Colonic mucosa (tissue), 4 donors: Measurements from ENCODE around the gene ATF5. TPM values are rescaled to one million over a fixed set of nuclear protein-coding genes. Genes with fewer than 3 reads are reported as not detected.

ENCODE experiments used
- DNase-seq: peaks from one replicate; pipeline ENCODE4 v3.0.0-alpha.2; 2020
- H3K27ac ChIP-seq: fragments of 200-600 bp; one replicate; pipeline ENCODE4 v1.8.0; 2021
- H3K27me3 ChIP-seq: fragments of 200-600 bp; one replicate; pipeline ENCODE4 v1.8.0; 2021
- H3K36me3 ChIP-seq: fragments of 200-600 bp; one replicate; pipeline ENCODE4 v1.8.0; 2021
- H3K4me1 ChIP-seq: fragments of 200-600 bp; one replicate; pipeline ENCODE4 v1.8.0; 2021; ENCODE audit warnings: mild to moderate bottlenecking
- H3K4me3 ChIP-seq: fragments of 200-600 bp; one replicate; pipeline ENCODE4 v1.8.0; 2021
- H3K9ac ChIP-seq, 2 donors: one replicate each; pipeline ENCODE4 v1.7.0; 2013; ENCODE audit warnings: control low read depth in 2 of 2, low read depth in 2 of 2, low read length in 2 of 2
- H3K9me3 ChIP-seq: fragments of 200-600 bp; one replicate; pipeline ENCODE4 v1.8.0; 2021
- CTCF ChIP-seq: fragments of 200-600 bp; IDR thresholded peaks from one replicate; pipeline ENCODE4 v1.8.0; 2022; ENCODE audit warnings: antibody characterized with exemption, mild to moderate bottlenecking
- intact Hi-C: fragments of 100-400 bp; cut with DNase I; formaldehyde crosslinking; loops from one replicate; pipeline ENCODE4 v1.14.1; 2022
- total RNA-seq, 2 donors: library from RNA; stranded (reverse); fragmentation: NEBNext Ultra II Directional in 1 of 2; extraction: Animal tissue kit (Norgen Biotek cat#: 25700) in 1 of 2; gene quantifications; one replicate each; pipeline ENCODE4 v1.2.1, GENCODE V29; 2021
- donor health status: healthy.
- donor health status: DM: no; HTN: no; CAD: no.
- donor health status: DM: no; HTN: no; CAD: no.

Gene ATF5
- total RNA-seq, 2 donors from 2014 or later, result 16.7 to 24.7 TPM

DNA sequence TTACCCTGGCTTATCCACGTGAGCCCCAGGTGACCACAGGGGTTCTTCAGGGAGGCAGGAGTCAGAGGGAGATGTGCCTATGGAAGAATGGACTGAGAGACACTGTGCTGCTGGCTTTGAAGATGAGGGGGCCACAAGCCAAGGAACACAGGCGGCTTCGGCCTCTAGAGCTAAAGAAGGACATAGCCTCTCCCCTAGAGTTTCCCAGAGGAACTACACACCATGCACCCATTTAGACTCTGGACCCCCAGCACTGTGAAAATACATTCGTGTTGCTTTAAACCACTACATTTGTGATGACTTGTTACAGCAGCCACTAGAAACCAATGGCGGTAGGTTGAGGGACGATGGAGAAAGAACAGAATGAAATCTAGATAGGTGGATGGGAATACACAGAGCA lies 13.7 kb upstream of the ATF5 start:
- no peaks in the 10 kb centered on the region for H3K4me1 ChIP-seq
- H3K4me3 ChIP-seq, result no peak overlapping the region
- H3K27me3 ChIP-seq, result no peaks in the 10 kb centered on the region
- H3K36me3 ChIP-seq, result no peaks in the 10 kb centered on the region
- intact Hi-C loops, result no loop called here
- H3K9me3 ChIP-seq, result no peaks in the 10 kb centered on the region
- no peak for DNase-seq
- no peak overlapping the region for H3K27ac ChIP-seq
- H3K9ac ChIP-seq, result no peak overlapping the region
- TF ChIP-seq CTCF, result no peak

GRCh38 chr19:49916839-49917733 lies 11.9 kb upstream of the ATF5 start:
- Histone ChIP-seq H3K27ac (no peak overlapping the region), H3K36me3 (no peaks in the 10 kb centered on the region), H3K4me3 (no peak overlapping the region), H3K9me3 (no peaks in the 10 kb centered on the region), H3K27me3 (no peaks in the 10 kb centered on the region), H3K4me1 (no peaks in the 10 kb centered on the region), H3K9ac (no peak overlapping the region)
- intact Hi-C loops, result no loop called here
- DNase-seq, result no peak
- no peak for TF ChIP-seq CTCF

DNA sequence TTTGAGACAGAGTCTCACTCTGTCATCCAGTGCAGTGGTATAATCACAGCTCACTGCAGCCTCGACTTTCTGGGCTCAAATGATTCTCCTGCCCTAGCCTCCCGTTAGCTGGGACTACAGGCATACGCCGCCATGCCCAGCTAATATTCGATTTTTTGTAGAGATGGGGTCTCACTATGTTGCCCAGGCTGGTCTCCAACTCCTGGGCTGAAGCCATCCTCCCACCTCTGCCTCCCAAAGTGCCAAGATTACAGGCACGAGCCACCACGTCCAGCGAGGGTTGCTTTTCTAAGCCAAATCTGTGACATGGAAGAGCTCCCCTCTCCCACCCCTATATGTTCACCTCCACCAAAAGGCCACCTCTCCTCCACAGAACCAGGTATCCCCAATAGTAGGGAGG lies 10.9 kb upstream of the ATF5 start:
- DNase-seq, result no peak
- no peaks in the 10 kb centered on the region for H3K36me3 ChIP-seq
- H3K27ac ChIP-seq, result no peak overlapping the region
- intact Hi-C loops, result no loop called here
- H3K9me3 ChIP-seq, result no peaks in the 10 kb centered on the region
- no peak for TF ChIP-seq CTCF
- no peak overlapping the region for H3K9ac ChIP-seq
- no peaks in the 10 kb centered on the region for H3K4me1 ChIP-seq
- no peaks in the 10 kb centered on the region for H3K27me3 ChIP-seq
- H3K4me3 ChIP-seq, result no peak overlapping the region

DNA sequence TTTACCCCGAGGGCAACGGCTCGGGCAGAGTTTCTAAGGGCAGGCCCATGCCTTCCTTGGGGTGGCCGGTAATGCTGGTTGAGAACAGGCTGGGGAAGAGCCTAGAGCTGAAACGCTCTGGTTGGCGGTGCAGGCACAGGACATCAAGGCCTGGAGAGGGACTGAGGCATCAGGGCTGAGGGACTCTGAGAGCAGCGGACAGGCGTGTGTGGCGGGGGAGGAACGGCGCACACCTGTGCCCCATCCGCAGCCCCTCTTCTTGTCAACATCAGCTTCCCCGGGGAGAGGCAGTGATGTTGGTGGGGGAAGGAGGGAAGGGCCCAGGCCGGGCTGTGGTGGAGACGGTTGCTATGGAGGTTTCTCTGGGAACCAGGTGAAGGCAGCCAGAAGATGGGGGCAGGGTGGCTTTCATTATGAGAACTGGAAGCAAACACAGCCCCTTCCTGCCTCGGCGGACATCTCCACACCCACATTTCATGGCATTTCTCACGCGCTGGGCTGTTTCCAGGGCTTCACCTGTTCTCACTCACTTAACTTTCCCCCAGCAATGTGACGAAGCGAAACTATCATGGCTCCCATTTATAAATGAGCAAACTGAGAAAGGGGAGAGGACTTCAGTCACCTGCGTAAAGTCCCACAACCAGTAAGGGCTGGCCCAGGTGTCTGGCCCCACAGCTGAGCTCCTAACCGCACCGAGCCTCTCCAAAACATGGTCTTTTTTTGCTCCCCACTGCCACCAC lies 8.2 kb upstream of the ATF5 start:
- Histone ChIP-seq H3K9ac (no peak overlapping the region), H3K36me3 (peaks cover 8% of the 10 kb centered on the region), H3K27me3 (no peaks in the 10 kb centered on the region), H3K4me3 (no peak overlapping the region), H3K9me3 (no peaks in the 10 kb centered on the region), H3K4me1 (no peaks in the 10 kb centered on the region), H3K27ac (no peak overlapping the region)
- intact Hi-C loops, result no loop called here
- TF ChIP-seq CTCF, result no peak
- no peak for DNase-seq

DNA sequence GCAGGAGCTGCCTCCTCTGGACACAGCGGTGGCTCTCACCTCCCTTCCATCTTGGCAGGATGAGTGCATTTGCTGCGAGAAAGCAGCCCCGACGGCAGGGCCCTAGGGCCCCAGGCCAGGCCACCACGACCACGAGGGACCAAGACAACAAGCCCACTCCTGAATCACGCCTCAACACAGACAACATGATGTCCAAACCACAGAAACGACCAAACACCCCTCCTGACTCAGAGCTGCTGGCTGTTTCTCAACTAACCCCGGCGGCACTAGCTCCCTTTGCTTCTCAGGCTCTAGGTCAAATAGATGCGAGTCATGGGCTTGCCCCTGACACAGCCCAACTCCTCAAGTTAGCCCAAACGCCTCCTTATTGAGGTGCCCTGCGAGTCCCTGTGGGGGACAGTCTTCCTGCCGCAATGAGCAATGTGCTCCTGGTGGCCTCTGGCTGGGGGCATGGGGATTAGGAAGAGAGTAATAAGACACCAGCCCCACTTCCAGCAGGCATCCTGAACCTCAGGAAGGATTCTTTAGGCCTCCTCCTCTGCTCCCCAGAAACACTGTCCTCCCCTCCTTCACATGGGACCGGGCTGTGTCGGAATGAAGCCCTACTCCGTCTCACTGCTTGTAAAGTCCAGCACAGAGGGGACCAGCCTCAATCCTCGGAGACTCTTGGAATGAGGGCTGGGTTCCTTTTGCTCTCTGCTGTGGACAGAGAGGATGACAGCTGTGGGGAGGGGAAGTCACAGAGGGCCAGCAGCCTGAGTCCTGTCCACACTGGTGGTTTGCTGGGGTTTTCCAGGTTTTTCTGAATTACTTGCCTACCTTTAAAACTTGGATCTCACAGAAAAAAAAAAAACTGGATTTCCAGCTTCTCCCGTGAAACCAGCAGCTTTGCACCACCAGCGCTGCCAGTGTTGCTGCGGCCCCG lies 6.9 kb upstream of the ATF5 start:
- TF ChIP-seq CTCF, result no peak
- DNase-seq, result no peak
- Histone ChIP-seq H3K4me3 (no peak overlapping the region), H3K9me3 (no peaks in the 10 kb centered on the region), H3K4me1 (no peaks in the 10 kb centered on the region), H3K27ac (no peak overlapping the region), H3K36me3 (peaks cover 8% of the 10 kb centered on the region), H3K27me3 (no peaks in the 10 kb centered on the region), H3K9ac (no peak overlapping the region)
- intact Hi-C loops, result no loop called here
